ENCODE results near the gene PHRF1.

The PHRF1 gene

GRCh38 chr11:659532-660085 is 83.3 kb downstream of the PHRF1 start:
- FAIRE-seq: no peak

DNA sequence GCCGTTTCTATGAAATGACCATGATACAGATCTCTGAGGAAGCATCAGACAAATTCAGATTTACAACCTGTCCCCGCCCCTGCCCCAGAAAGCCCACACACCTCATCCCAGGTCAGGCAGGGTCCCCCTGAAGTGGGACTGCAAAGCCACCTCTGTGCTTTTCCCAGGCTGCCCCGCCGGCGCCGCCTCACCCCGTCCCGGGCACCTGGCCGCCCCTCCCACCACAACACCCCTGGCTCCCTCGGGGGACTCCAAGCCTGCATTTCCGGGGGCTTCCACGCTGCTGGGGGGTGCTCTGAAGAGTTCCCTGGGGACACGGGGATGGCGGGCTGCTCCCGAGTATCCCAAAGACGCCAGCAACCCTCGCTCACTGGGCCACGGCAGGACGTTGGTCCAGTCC is 84.0 kb downstream of the PHRF1 start:
- FAIRE-seq: no peak

DNA sequence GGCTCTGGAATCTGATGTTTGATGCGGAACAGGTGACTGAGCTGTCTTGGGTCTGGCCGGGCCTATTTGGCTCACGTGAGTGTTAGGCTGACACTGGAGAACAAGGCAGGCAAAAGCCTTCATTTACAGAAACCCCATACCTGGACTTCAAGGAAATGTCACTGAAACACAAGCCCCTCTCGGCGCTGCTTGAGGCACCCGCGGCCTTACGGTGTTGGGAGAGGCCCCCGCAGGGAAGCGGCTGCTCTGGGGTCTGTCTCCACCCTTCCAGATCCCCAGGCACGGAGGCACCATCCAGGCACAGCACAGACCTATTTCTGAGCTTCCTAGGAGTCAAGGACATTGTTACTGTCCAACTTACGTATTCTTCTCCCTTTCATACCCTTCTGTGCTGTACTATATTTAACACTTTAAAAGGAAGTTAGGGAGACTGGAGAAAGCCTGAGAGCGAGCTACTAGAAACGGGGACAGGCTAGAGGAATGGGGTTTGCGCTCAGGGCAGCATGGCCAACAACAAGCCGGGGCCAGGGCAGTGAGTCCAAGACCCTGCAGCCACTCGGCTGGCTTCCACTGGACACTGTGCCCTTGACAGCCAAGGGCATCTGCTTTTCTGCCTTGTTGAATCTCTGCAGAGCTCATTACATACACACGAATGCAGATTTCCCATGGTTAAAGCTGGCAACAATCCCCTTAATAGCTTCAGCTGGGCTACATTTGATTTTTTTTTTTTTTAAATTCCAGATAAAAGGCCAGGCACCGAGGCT is 84.6 kb downstream of the PHRF1 start:
- FAIRE-seq: no peak
